ENCODE results near the gene AKAP3.

GRCh38 chr12:4621511-4621910, 27.3 kb downstream of the AKAP3 start:
- TF ChIP-seq POLR2A (IDR thresholded peaks at IDR 0.05): no peak
- TF ChIP-seq EP300 (IDR thresholded peaks at IDR 0.05): no peak
